H9 (cell line): Measurements from ENCODE around the gene P3H3. TPM values are rescaled to one million over a fixed set of nuclear protein-coding genes. Genes with fewer than 3 reads are reported as not detected.

Source experiments
- DNase-seq: peaks from one replicate; pipeline ENCODE4 v3.0.0-alpha.2; 2017
- H2AFZ ChIP-seq: one replicate; pipeline ENCODE4 v1.6.1; 2013; ENCODE audit warnings: mild to moderate bottlenecking, low read length, control low read depth, moderate library complexity
- H2AK5ac ChIP-seq: 2 replicates; pipeline ENCODE4 v1.6.1; 2013; ENCODE audit warnings: low read length, control low read depth, mixed read lengths; ENCODE audit not compliant: insufficient read length
- H2BK120ac ChIP-seq: one replicate; pipeline ENCODE4 v1.6.1; 2013; ENCODE audit warnings: low read depth, mild to moderate bottlenecking, low read length, control low read depth, inconsistent platforms; ENCODE audit not compliant: poor library complexity, severe bottlenecking
- H2BK12ac ChIP-seq: 2 replicates; pipeline ENCODE4 v1.6.1; 2013; ENCODE audit warnings: low read length, control low read depth, mixed read lengths, low read depth; ENCODE audit not compliant: insufficient read length
- H2BK15ac ChIP-seq: 2 replicates; pipeline ENCODE4 v1.6.1; 2013; ENCODE audit warnings: low read depth, low read length, control low read depth
- H2BK20ac ChIP-seq: one replicate; pipeline ENCODE4 v1.6.1; 2013; ENCODE audit warnings: low read depth, mild to moderate bottlenecking, low read length, control low read depth, inconsistent platforms; ENCODE audit not compliant: poor library complexity, severe bottlenecking
- H2BK5ac ChIP-seq: 2 replicates; pipeline ENCODE4 v1.6.1; 2013; ENCODE audit warnings: low read length, control low read depth, mixed read lengths; ENCODE audit not compliant: insufficient read length
- H3K14ac ChIP-seq: 2 replicates; pipeline ENCODE4 v1.6.1; 2013; ENCODE audit warnings: low read length, control low read depth; ENCODE audit not compliant: insufficient read depth
- H3K18ac ChIP-seq: 2 replicates; pipeline ENCODE4 v1.6.1; 2013; ENCODE audit warnings: low read depth, mild to moderate bottlenecking, mixed read lengths, low read length, control low read depth; ENCODE audit not compliant: insufficient read length
- H3K23ac ChIP-seq: 2 replicates; pipeline ENCODE4 v1.6.1; 2013; ENCODE audit warnings: low read length, control low read depth, mixed read lengths, low read depth; ENCODE audit not compliant: insufficient read length
- H3K23me2 ChIP-seq: 2 replicates; pipeline ENCODE4 v1.6.1; 2013; ENCODE audit warnings: low read depth, mild to moderate bottlenecking, mixed read lengths, low read length, control low read depth; ENCODE audit not compliant: insufficient read length, poor library complexity, severe bottlenecking
- H3K27ac ChIP-seq: 2 replicates; pipeline ENCODE4 v1.5.1; 2013; ENCODE audit warnings: low read length, control low read depth, mixed read lengths, low read depth; ENCODE audit not compliant: insufficient read length
- H3K27me3 ChIP-seq: 2 replicates; pipeline ENCODE4 v1.6.1; 2013; ENCODE audit warnings: low read length, control low read depth, inconsistent platforms; ENCODE audit not compliant: insufficient read depth
- H3K4ac ChIP-seq: 2 replicates; pipeline ENCODE4 v1.6.1; 2013; ENCODE audit warnings: low read depth, mild to moderate bottlenecking, control low read depth, inconsistent platforms, low read length, moderate library complexity
- H3K4me1 ChIP-seq: 2 replicates; pipeline ENCODE4 v1.6.1; 2013; ENCODE audit warnings: low read length, control low read depth, inconsistent platforms; ENCODE audit not compliant: insufficient read depth
- H3K4me2 ChIP-seq: 2 replicates; pipeline ENCODE4 v1.6.1; 2013; ENCODE audit warnings: low read length, control low read depth, mixed read lengths; ENCODE audit not compliant: insufficient read length, insufficient read depth
- H3K56ac ChIP-seq: 2 replicates; pipeline ENCODE4 v1.6.1; 2013; ENCODE audit warnings: low read depth, mild to moderate bottlenecking, mixed read lengths, low read length, control low read depth; ENCODE audit not compliant: insufficient read length
- H3K79me1 ChIP-seq: 2 replicates; pipeline ENCODE4 v1.6.1; 2013; ENCODE audit warnings: low read depth, mild to moderate bottlenecking, moderate library complexity, low read length, control low read depth, inconsistent platforms; ENCODE audit not compliant: insufficient read depth, poor library complexity, severe bottlenecking
- H3K79me2 ChIP-seq: 2 replicates; pipeline ENCODE4 v1.6.1; 2013; ENCODE audit warnings: low read length, control low read depth, inconsistent platforms; ENCODE audit not compliant: insufficient read depth
- H3K9ac ChIP-seq: 2 replicates; pipeline ENCODE4 v1.6.1; 2013; ENCODE audit warnings: low read length, control low read depth, mixed read lengths; ENCODE audit not compliant: insufficient read length; ENCODE audit errors: extremely low read depth
- H3K9me3 ChIP-seq: one replicate; pipeline ENCODE4 v1.6.1; 2013; ENCODE audit warnings: low read depth, low read length, inconsistent platforms; ENCODE audit not compliant: control insufficient read depth
- H3T11ph ChIP-seq: one replicate; pipeline ENCODE4 v1.6.1; 2013; ENCODE audit warnings: mild to moderate bottlenecking, low read length, control low read depth, inconsistent platforms
- H4K20me1 ChIP-seq: one replicate; pipeline ENCODE4 v1.6.1; 2013; ENCODE audit not compliant: control insufficient read depth, insufficient read length, insufficient read depth
- H4K5ac ChIP-seq: 2 replicates; pipeline ENCODE4 v1.6.1; 2013; ENCODE audit warnings: low read depth, mild to moderate bottlenecking, mixed read lengths, low read length, control low read depth; ENCODE audit not compliant: insufficient read length
- H4K8ac ChIP-seq: replicated peaks from 2 replicates; pipeline ENCODE4 v1.6.1; 2013; ENCODE audit warnings: low read length, control low read depth, mixed read lengths, low read depth; ENCODE audit not compliant: insufficient read length
- H4K91ac ChIP-seq: 2 replicates; pipeline ENCODE4 v1.6.1; 2013; ENCODE audit warnings: low read depth, mild to moderate bottlenecking, moderate library complexity, mixed read lengths, low read length, control low read depth; ENCODE audit not compliant: insufficient read length
- H3K27ac Mint-ChIP-seq, 3 experiments: 2 replicates in 2 of 3; 3 replicates in 1 of 3; pipeline ENCODE4 v1.8.0; 2020 to 2021; ENCODE audit warnings: mixed read lengths in 3 of 3, mild to moderate bottlenecking in 1 of 3, moderate library complexity in 1 of 3
- H3K27me3 Mint-ChIP-seq: 2 replicates; pipeline ENCODE4 v1.8.0; 2021; ENCODE audit warnings: low read depth, mild to moderate bottlenecking, moderate library complexity, mixed read lengths
- H3K36me3 Mint-ChIP-seq, 3 experiments: 2 replicates in 2 of 3; 3 replicates in 1 of 3; pipeline ENCODE4 v1.8.0; 2020 to 2021; ENCODE audit warnings: low read depth in 3 of 3, mixed read lengths in 3 of 3; ENCODE audit not compliant: insufficient read depth in 1 of 3
- H3K4me1 Mint-ChIP-seq, 2 experiments: 2 replicates each; pipeline ENCODE4 v1.8.0; 2020; ENCODE audit warnings: mixed read lengths in 2 of 2
- H3K4me3 Mint-ChIP-seq, 2 experiments: 2 replicates in 1 of 2; 3 replicates in 1 of 2; pipeline ENCODE4 v1.8.0; 2020 to 2021; ENCODE audit warnings: mild to moderate bottlenecking in 2 of 2, mixed read lengths in 2 of 2, moderate library complexity in 1 of 2
- H3K9me3 Mint-ChIP-seq, 2 experiments: 2 replicates in 1 of 2; 3 replicates in 1 of 2; pipeline ENCODE4 v1.8.0; 2020; ENCODE audit warnings: mild to moderate bottlenecking in 2 of 2, mixed read lengths in 2 of 2, moderate library complexity in 1 of 2
- CTCF ChIP-seq: fragments of 200-600 bp; sonication (generic); conservative IDR thresholded peaks from 3 replicates; pipeline ENCODE4 v1.8.0; 2021; ENCODE audit warnings: antibody characterized with exemption, mild to moderate bottlenecking
- WGBS: extraction: QIAGEN DNeasy Blood & Tissue Kit; methylation state at CpG from one replicate; pipeline ENCODE4 v1.1.7; 2013; ENCODE audit warnings: missing lambda C conversion rate, low lambda C conversion rate, mixed read lengths; ENCODE audit not compliant: insufficient read length; ENCODE audit errors: extremely low coverage; 5-methylcytosine and 5-hydroxymethylcytosine counted together
- total RNA-seq: library from RNA; stranded (reverse); gene quantifications from 2 replicates; pipeline ENCODE4 v1.2.1, GENCODE V29; 2021

P3H3 gene
- total RNA-seq, 1 experiment from 2014 or later, result 55.0 TPM

- Histone ChIP-seq H3T11ph (no peak overlapping the region), H3K56ac (no peak overlapping the region), H3K79me1 (no peaks in the 10 kb centered on the region), H3K9ac (no peak overlapping the region), H3K27me3 (no peaks in the 10 kb centered on the region; the same call in 1 of the 2 replicates), H3K18ac (no peak overlapping the region), H2BK5ac (no peak overlapping the region), H3K9me3 (no peaks in the 10 kb centered on the region), H2BK12ac (no peak overlapping the region), H3K4ac (no peak overlapping the region), H2BK120ac (no peak overlapping the region), H4K5ac (no peak overlapping the region), H3K79me2 (peaks cover 2% of the 10 kb centered on the region; the same call in 1 of the 2 replicates), H2BK20ac (no peak overlapping the region), H3K27ac (no peak overlapping the region), H4K8ac (no peak overlapping the region), H3K4me2 (no peak overlapping the region), H2BK15ac (no peak overlapping the region), H3K23me2 (peaks cover 19% of the 10 kb centered on the region), H3K14ac (no peak overlapping the region), H4K91ac (no peak overlapping the region), H3K23ac (no peak overlapping the region), H2AFZ (no peak overlapping the region), H2AK5ac (no peak overlapping the region), H3K4me1 (peaks cover 3% of the 10 kb centered on the region; the same call in 1 of the 2 replicates), H4K20me1 (peaks cover 6% of the 10 kb centered on the region)
- H3K4me3 Mint-ChIP-seq, result no peak overlapping the region; a peak in 1 of 5 replicates
- peaks cover 37% of the 10 kb centered on the region for H3K27me3 Mint-ChIP-seq
- no peak for DNase-seq
- H3K9me3 Mint-ChIP-seq, result no peaks in the 10 kb centered on the region
- peaks cover 18 to 23% (median 22%) of the 10 kb centered on the region in 3 experiments for H3K36me3 Mint-ChIP-seq
- WGBS, result no CpG with 5 or more reads among the region's 17 CpGs
- no peak for TF ChIP-seq CTCF
- peak overlapping the region in 1 of 3 experiments; percentile 59; a peak in 2 of 7 replicates for H3K27ac Mint-ChIP-seq
- H3K4me1 Mint-ChIP-seq, result peaks cover 45 to 61% of the 10 kb centered on the region in 2 experiments
Measured at GRCh38 chr12:6826125-6826733, 2.0 kb upstream of the P3H3 start.
